Loucy (cell line): ENCODE results near the gene C22orf31.

Source experiments
- EZH2phosphoT487 ChIP-seq: fragments of 200-600 bp; IDR thresholded peaks from 2 replicates; pipeline ENCODE4 v1.6.1; 2018; ENCODE audit warnings: antibody characterized with exemption, mild to moderate bottlenecking, moderate library complexity, borderline replicate concordance
- TF ChIP-seq, protein P1 (sequence below): fragments of 200-600 bp; sonication (generic); conservative IDR thresholded peaks from 2 replicates; pipeline ENCODE4 v1.5.1; 2014; ENCODE audit warnings: mild to moderate bottlenecking, antibody characterized with exemption, low read length

DNA sequence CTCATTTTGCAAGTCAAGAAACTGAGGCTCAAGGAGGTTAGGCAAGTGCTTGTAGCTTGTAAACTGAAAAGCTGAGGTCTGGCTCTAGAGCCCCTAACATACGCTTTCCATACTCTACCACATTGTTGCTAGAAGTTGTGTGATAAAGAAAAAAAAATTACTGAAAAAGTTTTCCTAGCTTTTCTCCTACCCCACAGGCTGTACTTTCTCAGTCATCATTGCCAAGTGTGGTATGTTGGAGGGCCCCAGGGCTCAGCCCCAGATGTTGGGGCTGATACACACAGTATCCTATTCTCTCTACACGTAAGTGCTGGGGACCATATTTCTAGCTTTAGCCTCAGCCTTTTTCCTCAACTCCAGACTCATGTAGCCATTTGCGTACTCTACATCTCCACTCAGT, 27.2 kb upstream of the C22orf31 start:
- TF ChIP-seq, protein P1, sequence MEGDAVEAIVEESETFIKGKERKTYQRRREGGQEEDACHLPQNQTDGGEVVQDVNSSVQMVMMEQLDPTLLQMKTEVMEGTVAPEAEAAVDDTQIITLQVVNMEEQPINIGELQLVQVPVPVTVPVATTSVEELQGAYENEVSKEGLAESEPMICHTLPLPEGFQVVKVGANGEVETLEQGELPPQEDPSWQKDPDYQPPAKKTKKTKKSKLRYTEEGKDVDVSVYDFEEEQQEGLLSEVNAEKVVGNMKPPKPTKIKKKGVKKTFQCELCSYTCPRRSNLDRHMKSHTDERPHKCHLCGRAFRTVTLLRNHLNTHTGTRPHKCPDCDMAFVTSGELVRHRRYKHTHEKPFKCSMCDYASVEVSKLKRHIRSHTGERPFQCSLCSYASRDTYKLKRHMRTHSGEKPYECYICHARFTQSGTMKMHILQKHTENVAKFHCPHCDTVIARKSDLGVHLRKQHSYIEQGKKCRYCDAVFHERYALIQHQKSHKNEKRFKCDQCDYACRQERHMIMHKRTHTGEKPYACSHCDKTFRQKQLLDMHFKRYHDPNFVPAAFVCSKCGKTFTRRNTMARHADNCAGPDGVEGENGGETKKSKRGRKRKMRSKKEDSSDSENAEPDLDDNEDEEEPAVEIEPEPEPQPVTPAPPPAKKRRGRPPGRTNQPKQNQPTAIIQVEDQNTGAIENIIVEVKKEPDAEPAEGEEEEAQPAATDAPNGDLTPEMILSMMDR = no peak
- TF ChIP-seq EZH2phosphoT487 = no peak
